DND-41 (cell line): ENCODE measurements around the gene NMNAT2.

ENCODE experiments used
- ATAC-seq: fragments of 200-7000 bp; cut with Tn5 transposase; 3 replicates; pipeline ENCODE4 v1.9.1; 2021; ENCODE audit warnings: low read depth; ENCODE audit not compliant: insufficient read depth
- DNase-seq: peaks from one replicate; pipeline ENCODE4 v3.0.0-alpha.2; 2020
- H2AFZ ChIP-seq: 2 replicates; pipeline ENCODE4 v1.6.0; 2012; ENCODE audit warnings: low read depth, low read length
- H3K27ac ChIP-seq: 2 replicates; pipeline ENCODE4 v1.5.1; 2012; ENCODE audit warnings: low read length, inconsistent platforms
- H3K27me3 ChIP-seq: fragments of 200-600 bp; sonication (generic); 2 replicates; pipeline ENCODE4 v1.6.0; 2012; ENCODE audit warnings: low read length, mild to moderate bottlenecking, inconsistent platforms; ENCODE audit not compliant: insufficient read depth, poor library complexity
- H3K36me3 ChIP-seq: 2 replicates; pipeline ENCODE4 v1.5.1; 2012; ENCODE audit warnings: low read length, inconsistent platforms; ENCODE audit not compliant: insufficient read depth
- H3K4me1 ChIP-seq: 2 replicates; pipeline ENCODE4 v1.5.1; 2012; ENCODE audit warnings: mild to moderate bottlenecking, low read length; ENCODE audit not compliant: insufficient read depth
- H3K4me2 ChIP-seq: 2 replicates; pipeline ENCODE4 v1.6.0; 2012; ENCODE audit warnings: mild to moderate bottlenecking, moderate library complexity, low read length, inconsistent platforms; ENCODE audit not compliant: insufficient read depth
- H3K4me3 ChIP-seq, 2 experiments: fragments of 200-600 bp in 1 of 2; shearing (Covaris generic) in 1 of 2; 2 replicates each; pipeline ENCODE4 v1.5.1; 2012 to 2016; ENCODE audit warnings: inconsistent platforms in 2 of 2, low read length in 2 of 2, mild to moderate bottlenecking in 2 of 2, low read depth in 1 of 2, moderate library complexity in 1 of 2
- H3K79me2 ChIP-seq: 2 replicates; pipeline ENCODE4 v1.6.0; 2012; ENCODE audit warnings: low read length, inconsistent platforms; ENCODE audit not compliant: insufficient read depth
- H3K9ac ChIP-seq: 2 replicates; pipeline ENCODE4 v1.6.0; 2012; ENCODE audit warnings: low read depth, mild to moderate bottlenecking, inconsistent platforms, low read length, moderate library complexity
- H3K9me3 ChIP-seq: 2 replicates; pipeline ENCODE4 v1.5.1; 2012; ENCODE audit warnings: low read length, moderate library complexity, mild to moderate bottlenecking, inconsistent platforms; ENCODE audit not compliant: insufficient read depth, severe bottlenecking
- H4K20me1 ChIP-seq: 2 replicates; pipeline ENCODE4 v1.6.0; 2012; ENCODE audit warnings: low read length; ENCODE audit not compliant: insufficient read depth
- EZH2 ChIP-seq: IDR thresholded peaks from 3 replicates; pipeline ENCODE4 v1.6.1; 2012; ENCODE audit warnings: borderline replicate concordance, low read depth, mild to moderate bottlenecking, moderate library complexity, low read length, inconsistent platforms; ENCODE audit not compliant: severe bottlenecking
- TF ChIP-seq, protein P1 (sequence below): IDR thresholded peaks from 2 replicates; pipeline ENCODE4 v1.5.1; 2012; ENCODE audit warnings: borderline replicate concordance, low read length, moderate library complexity, mild to moderate bottlenecking; ENCODE audit not compliant: poor library complexity, severe bottlenecking; ENCODE audit errors: extremely low read depth

NMNAT2 gene

DNA sequence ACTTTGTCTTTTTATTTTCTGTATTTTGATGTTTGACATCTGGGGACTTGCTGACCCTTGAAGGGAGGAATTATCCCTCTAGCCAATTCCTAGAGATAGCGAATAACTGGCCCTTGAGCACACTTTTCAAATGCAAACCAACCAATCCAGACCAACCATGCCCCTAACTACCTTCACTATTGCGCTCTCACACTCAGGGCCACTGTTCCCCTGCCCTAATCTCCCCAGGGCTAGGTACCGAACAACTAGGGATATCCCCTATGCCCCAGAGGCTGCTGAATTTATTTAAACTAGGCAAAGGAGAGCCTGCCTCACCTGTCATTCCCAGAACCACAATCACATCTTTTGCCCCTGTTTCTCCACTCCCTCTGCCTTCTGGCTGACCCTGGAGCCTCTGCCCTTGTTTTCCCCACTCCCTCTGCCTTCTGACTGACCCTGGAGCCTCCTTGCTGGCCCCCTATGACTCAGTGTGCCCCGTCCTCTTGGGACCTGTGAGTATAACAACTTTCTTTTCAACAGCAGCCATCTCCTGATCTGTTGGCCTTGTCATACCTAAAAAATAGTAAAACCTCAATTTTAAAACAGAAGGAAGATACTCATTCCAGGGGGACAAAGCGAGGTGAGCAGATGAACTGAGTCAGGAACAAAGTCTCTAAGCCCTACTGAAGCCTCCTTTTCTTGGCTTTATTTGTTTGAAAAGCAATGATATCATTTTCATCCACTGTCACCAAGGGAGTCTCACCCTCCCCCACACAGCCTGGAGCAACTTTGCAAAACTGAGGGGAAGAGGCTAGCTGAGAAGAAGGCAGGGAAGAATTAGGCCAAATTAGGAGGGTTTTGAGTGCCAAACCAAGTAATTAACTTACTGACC is 115.5 kb downstream of the NMNAT2 start:
- H3K4me1 ChIP-seq, result no peaks in the 10 kb centered on the region
- H3K9ac ChIP-seq, result no peak overlapping the region
- no peak overlapping the region for H3K27ac ChIP-seq
- no peaks in the 10 kb centered on the region for H3K36me3 ChIP-seq
- no peak for ATAC-seq
- H2AFZ ChIP-seq, result no peak overlapping the region
- no peak for DNase-seq
- H3K4me3 ChIP-seq, result no peak overlapping the region
- peaks cover 4% of the 10 kb centered on the region for H3K27me3 ChIP-seq
- H3K79me2 ChIP-seq, result no peaks in the 10 kb centered on the region
- H3K4me2 ChIP-seq, result no peak overlapping the region
- H3K9me3 ChIP-seq, result no peaks in the 10 kb centered on the region
- no peaks in the 10 kb centered on the region for H4K20me1 ChIP-seq
- TF ChIP-seq, protein P1, sequence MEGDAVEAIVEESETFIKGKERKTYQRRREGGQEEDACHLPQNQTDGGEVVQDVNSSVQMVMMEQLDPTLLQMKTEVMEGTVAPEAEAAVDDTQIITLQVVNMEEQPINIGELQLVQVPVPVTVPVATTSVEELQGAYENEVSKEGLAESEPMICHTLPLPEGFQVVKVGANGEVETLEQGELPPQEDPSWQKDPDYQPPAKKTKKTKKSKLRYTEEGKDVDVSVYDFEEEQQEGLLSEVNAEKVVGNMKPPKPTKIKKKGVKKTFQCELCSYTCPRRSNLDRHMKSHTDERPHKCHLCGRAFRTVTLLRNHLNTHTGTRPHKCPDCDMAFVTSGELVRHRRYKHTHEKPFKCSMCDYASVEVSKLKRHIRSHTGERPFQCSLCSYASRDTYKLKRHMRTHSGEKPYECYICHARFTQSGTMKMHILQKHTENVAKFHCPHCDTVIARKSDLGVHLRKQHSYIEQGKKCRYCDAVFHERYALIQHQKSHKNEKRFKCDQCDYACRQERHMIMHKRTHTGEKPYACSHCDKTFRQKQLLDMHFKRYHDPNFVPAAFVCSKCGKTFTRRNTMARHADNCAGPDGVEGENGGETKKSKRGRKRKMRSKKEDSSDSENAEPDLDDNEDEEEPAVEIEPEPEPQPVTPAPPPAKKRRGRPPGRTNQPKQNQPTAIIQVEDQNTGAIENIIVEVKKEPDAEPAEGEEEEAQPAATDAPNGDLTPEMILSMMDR, result no peak
- TF ChIP-seq EZH2, result no peak

DNA sequence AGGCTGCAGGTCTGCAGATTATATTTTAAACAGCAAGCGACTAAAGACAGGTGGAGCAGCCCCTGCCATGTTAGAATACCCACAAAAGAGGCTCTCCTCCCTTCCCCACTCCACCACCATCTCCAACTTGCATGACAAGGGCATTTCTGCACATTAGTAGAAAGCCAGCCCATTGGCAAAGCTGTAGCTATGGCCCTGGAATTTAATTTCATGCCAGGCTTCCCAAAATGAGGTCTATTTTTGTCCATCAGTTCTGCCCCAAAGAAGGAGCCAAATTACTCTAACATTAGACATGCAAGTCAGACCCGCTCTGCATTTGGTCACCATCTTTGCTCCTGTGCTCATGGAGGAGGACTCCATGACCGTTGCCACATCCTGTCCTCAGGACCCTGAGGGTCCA is 116.9 kb downstream of the NMNAT2 start:
- no peaks in the 10 kb centered on the region for H3K36me3 ChIP-seq
- peaks cover 4% of the 10 kb centered on the region for H3K27me3 ChIP-seq
- H3K27ac ChIP-seq, result no peak overlapping the region
- no peaks in the 10 kb centered on the region for H3K9me3 ChIP-seq
- H3K4me1 ChIP-seq, result no peaks in the 10 kb centered on the region
- no peaks in the 10 kb centered on the region for H4K20me1 ChIP-seq
- TF ChIP-seq, protein P1, result no peak
- no peak for TF ChIP-seq EZH2
- H2AFZ ChIP-seq, result no peak overlapping the region
- H3K4me3 ChIP-seq, result no peak overlapping the region
- ATAC-seq, result no peak
- H3K9ac ChIP-seq, result no peak overlapping the region
- H3K79me2 ChIP-seq, result no peaks in the 10 kb centered on the region
- H3K4me2 ChIP-seq, result no peak overlapping the region
- DNase-seq, result no peak

DNA sequence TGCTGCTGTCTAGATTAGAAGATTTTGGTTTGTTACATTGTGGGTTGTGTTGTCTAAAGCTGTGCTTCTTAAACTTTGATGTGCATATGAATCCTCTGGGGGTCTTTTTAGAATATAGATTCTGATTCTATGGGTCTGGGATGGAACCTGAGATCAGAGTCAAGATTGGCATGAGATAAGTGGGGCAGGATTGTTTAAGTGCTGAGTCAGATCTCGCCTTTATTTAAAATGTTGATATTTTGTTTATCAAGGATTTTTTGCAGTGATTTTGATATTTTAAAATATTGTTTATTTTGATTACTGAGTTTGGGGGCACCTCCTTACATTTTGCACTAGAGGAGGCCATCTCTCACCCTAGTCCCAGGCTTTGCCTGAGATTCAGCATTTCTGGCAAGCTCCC is 117.4 kb downstream of the NMNAT2 start:
- H3K79me2 ChIP-seq, result no peaks in the 10 kb centered on the region
- no peak for ATAC-seq
- no peaks in the 10 kb centered on the region for H3K9me3 ChIP-seq
- no peaks in the 10 kb centered on the region for H3K4me1 ChIP-seq
- DNase-seq, result no peak
- no peak overlapping the region for H2AFZ ChIP-seq
- no peaks in the 10 kb centered on the region for H4K20me1 ChIP-seq
- no peak for TF ChIP-seq EZH2
- TF ChIP-seq, protein P1, result no peak
- no peak overlapping the region for H3K4me2 ChIP-seq
- no peak overlapping the region for H3K9ac ChIP-seq
- no peak overlapping the region for H3K27ac ChIP-seq
- no peaks in the 10 kb centered on the region for H3K36me3 ChIP-seq
- H3K27me3 ChIP-seq, result peaks cover 4% of the 10 kb centered on the region
- H3K4me3 ChIP-seq, result no peak overlapping the region
